NCI-H82 treated with DMSO at 0.1 percent for 48 hours (cell line): ENCODE results near the gene HNRNPA2B1.
"Not testable (repeated sequence)": the region's sequence is repeated elsewhere in the genome, so short reads cannot be mapped to it uniquely, and the experiment has no call there.

Source experiments
- DNase-seq: peaks from one replicate; lab custom pipeline; 2025; ENCODE audit not compliant: unreplicated experiment; lab: John Stamatoyannopoulos, UW

HNRNPA2B1 gene

GRCh38 chr7:26185131-26185843 lies 15.3 kb downstream of the HNRNPA2B1 start:
- no peak for DNase-seq

- DNase-seq, result not testable (repeated sequence)
These were observed 16.1 kb downstream of the HNRNPA2B1 start for GRCh38 chr7:26184281-26185101.

GRCh38 chr7:26183545-26184280 lies 16.8 kb downstream of the HNRNPA2B1 start:
- no peak for DNase-seq

- DNase-seq, result no peak
These were observed 17.8 kb downstream of the HNRNPA2B1 start for GRCh38 chr7:26182706-26183105.

- no peak for DNase-seq
These were observed 18.3 kb downstream of the HNRNPA2B1 start for GRCh38 chr7:26182283-26182682.

GRCh38 chr7:26181474-26182227 lies 18.9 kb downstream of the HNRNPA2B1 start:
- no peak for DNase-seq

GRCh38 chr7:26180792-26181198 lies 19.8 kb downstream of the HNRNPA2B1 start:
- DNase-seq, result no peak

- no peak for DNase-seq
These were observed 20.6 kb downstream of the HNRNPA2B1 start for GRCh38 chr7:26179826-26180497.

- no peak for DNase-seq
These were observed 21.1 kb downstream of the HNRNPA2B1 start for GRCh38 chr7:26179422-26179821.

GRCh38 chr7:26178272-26178960 lies 22.1 kb downstream of the HNRNPA2B1 start:
- no peak for DNase-seq

GRCh38 chr7:26177269-26177668 lies 23.3 kb downstream of the HNRNPA2B1 start:
- DNase-seq, result not testable (repeated sequence)

- DNase-seq, result not testable (repeated sequence)
These were observed 23.9 kb downstream of the HNRNPA2B1 start for GRCh38 chr7:26176696-26177095.

GRCh38 chr7:26175903-26176302 lies 24.6 kb downstream of the HNRNPA2B1 start:
- not testable (repeated sequence) for DNase-seq

- DNase-seq, result no peak
These were observed 28.5 kb downstream of the HNRNPA2B1 start for GRCh38 chr7:26172048-26172447.

- DNase-seq, result no peak
These were observed 28.9 kb downstream of the HNRNPA2B1 start for GRCh38 chr7:26171601-26172000.

GRCh38 chr7:26170663-26171062 lies 29.9 kb downstream of the HNRNPA2B1 start:
- no peak for DNase-seq

- no peak for DNase-seq
These were observed 31.3 kb downstream of the HNRNPA2B1 start for GRCh38 chr7:26169271-26169670.

- no peak for DNase-seq
These were observed 32.0 kb downstream of the HNRNPA2B1 start for GRCh38 chr7:26168458-26169023.

- no peak for DNase-seq
These were observed 33.1 kb downstream of the HNRNPA2B1 start for GRCh38 chr7:26167303-26167934.
